ENCODE data around the gene DAPK3. TPM values are rescaled to one million over a fixed set of nuclear protein-coding genes. Genes with fewer than 3 reads are reported as not detected.
A peak's percentile ranks its signal among the peaks of the same experiment; 100 is the strongest.
"Not testable (repeated sequence)": the region's sequence is repeated elsewhere in the genome, so short reads cannot be mapped to it uniquely, and the experiment has no call there.

The DAPK3 gene
- total RNA-seq, 1 donor from 2014 or later = 56.5 TPM

GRCh38 chr19:4007021-4007835, 36.3 kb upstream of the DAPK3 start, which contains the start of gene PIAS4:
Gene PIAS4 (plus strand): TSS chr19:4007736. CDS start chr19:4007761, 25 bp downstream.
- DNase-seq (ENCODE audit: low spot score) = peak; percentile 99

- DNase-seq (ENCODE audit: low spot score) = not testable (repeated sequence)
Measured at GRCh38 chr19:4005436-4005835, 34.5 kb upstream of the DAPK3 start.

DNA sequence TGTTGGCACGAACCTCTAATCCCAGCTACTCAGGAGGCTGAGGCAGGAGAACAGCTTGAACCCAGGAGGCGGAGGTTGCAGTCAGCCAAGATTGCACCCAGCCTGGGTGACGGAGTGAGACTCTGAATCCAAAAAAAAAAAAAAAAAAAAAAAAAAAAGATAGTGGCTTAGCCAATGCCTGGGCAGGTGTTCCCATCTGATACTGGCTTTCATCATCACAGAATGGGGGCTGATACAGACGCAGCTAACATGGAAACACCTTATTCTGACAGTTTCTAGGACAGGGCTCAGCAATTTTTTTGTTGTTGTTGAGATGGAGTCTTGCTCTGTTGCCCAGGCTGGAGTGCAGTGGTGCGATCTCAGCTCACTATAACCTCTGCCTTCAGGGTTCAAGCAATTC, 29.9 kb upstream of the DAPK3 start:
- not testable (repeated sequence) for DNase-seq (ENCODE audit: low spot score)

DNA sequence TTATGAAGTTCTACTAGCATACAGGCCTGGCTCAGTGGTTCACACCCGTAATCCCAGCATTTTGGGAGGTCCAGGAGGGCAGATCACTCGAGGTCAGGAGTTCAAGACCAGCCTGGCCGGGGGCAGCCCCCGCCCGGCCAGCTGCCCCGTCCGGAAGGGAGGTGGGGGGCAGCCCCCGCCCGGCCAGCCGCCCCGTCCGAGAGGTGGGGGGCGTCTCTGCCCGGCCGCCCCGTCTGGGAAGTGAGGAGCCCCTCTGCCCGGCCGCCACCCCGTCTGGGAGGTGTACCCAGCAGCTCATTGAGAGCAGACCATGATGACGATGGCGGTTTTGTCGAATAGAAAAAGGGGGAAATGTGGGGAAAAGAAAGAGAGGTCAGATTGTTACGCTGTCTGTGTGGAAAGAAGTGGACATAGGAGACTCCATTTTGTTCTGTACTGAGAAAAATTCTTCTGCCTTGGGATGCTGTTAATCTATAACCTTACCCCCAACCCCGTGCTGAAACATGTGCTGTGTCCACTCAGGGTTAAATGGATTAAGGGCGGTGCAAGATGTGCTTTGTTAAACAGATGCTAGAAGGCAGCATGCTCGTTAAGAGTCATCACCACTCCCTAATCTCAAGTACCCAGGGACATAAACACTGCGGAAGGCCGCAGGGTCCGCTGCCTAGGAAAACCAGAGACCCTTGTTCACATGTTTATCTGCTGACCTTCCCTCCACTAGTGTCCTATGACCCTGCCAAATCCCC, 27.9 kb upstream of the DAPK3 start:
- DNase-seq (ENCODE audit: low spot score) = not testable (repeated sequence)

DNA sequence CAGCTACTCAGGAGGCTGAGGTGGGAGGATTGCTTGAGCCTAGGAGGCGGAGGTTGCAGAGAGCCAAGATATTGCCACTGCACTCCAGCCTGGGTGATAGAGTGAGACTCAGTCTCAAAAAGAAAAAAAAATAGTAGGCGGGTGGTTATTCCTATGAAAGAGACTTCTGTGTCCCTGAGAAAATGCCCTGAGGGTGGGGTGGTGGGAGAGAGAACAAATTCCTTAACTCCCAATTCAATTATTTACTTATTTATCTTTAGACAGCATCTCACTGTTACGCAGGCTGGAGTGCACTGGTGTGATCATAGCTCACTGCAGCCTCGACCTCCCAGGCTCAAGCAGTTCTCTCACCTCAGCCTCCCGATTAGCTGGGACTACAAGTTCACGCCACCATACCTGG, 24.7 kb upstream of the DAPK3 start:
- DNase-seq (ENCODE audit: low spot score) = no peak

GRCh38 chr19:3990815-3991117, 19.9 kb upstream of the DAPK3 start:
- DNase-seq (ENCODE audit: low spot score) = no peak

DNA sequence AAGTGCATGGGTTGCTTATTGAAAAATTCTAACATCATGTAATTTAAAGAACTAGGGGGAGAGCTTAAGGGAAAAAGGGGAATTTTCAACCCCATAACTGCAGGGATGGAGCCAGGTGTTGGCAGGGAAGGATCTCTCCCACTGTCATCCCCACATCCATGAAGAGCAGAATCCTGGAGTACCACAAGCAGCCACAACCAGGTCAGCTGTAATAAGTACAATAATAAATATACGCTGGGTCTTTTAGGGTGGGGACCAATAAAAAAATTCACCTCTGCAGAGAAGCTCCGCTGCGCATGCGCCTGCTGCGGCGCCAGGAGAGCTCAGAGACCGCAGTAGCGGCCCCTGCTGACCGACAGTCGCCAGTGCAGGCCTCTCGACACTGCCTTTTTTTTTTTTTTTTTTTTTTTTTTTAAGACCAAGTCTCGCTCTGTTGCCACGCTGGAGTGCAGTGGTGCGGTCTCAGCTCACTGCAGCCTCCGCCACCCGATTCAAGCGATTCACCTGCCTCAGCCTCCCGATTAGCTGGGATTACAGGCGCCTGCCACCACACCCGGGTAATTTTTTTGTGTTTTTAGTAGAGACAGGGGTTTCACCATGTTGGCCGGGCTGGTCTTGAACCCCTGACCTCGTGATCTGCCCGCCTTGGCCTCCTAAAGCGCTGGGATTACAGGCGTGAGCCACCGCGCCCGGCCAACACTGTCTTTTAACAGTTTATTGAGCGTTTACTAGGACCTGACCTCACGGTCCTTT, 16.9 kb upstream of the DAPK3 start:
- peak; percentile 94 for DNase-seq (ENCODE audit: low spot score)

DNA sequence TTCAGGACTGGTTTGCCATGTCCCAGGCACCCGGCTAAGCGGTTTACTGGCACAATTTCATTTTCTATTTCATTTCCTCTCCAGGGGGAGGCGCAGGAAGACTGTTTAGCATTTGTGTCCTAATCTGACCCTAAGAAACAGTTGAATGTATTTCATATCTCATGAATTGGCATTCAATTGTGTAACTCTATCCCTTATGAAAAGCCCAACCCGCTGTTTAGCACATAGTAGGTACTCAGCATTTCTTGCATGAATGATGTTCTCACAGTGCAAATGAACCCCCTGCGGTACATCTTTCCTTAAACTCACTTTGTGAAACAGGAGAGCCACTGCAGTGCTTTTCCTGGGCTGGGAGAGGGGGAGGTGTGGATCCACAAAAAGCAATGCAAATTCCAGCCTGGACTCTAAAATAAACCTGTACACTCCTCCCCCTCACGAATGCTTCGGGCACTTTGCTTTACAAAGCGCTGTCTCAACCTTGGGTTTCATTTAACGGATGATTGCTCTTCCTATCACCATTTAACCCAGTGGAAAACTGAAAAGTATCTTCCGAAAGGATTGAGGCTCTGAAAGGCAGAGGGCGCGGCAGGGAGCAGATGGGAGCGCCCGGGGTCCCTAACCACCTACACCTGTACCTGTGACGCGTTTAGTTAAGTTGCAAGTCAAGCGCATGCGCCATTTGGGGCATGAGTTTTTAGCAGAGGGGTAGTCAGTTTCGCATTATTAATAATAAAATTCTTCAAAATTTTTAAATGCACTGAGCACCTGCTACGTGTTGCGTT, 15.6 kb upstream of the DAPK3 start:
- DNase-seq (ENCODE audit: low spot score) = no peak

GRCh38 chr19:3985643-3986259, 14.9 kb upstream of the DAPK3 start:
- no peak for DNase-seq (ENCODE audit: low spot score)

- peak; percentile 98 for DNase-seq (ENCODE audit: low spot score)
Measured at GRCh38 chr19:3984908-3985642, 14.2 kb upstream of the DAPK3 start, which contains the start of gene EEF2. Gene EEF2 (minus strand): TSS chr19:3985463. CDS start chr19:3985380, 83 bp downstream.

- DNase-seq (ENCODE audit: low spot score) = no peak
Measured at GRCh38 chr19:3984584-3984907, 13.6 kb upstream of the DAPK3 start.

DNA sequence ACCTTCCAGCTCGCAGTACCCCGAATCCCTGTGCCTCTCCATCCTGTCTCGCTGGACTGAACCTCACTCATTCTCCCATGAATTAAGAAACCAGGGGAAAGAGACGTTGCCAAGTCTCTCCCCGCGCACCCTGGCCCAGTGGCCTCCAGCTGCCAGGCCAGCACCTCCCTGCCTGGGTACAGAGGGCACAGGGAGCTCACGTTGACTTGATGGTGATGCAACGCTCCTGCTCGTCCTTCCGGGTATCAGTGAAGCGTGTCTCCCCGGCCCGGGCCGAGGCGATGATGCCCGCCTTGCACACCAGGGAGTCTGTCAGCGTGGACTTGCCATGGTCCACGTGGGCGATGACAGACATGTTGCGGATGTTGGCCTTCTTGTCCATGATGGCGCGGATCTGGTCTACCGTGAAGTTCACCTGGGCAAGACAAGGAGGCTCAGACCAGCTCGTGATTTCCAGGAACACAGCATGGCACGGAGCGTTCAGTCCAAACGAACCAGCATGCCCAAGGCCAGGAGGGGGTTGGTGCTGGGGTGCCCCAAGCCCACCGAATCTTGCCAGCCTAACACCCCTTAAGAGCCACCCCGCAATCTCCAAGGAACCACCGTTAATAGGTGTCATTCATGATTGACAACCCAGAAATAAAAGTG, 13.2 kb upstream of the DAPK3 start:
- no peak for DNase-seq (ENCODE audit: low spot score)

- no peak for DNase-seq (ENCODE audit: low spot score)
Measured at GRCh38 chr19:3983542-3983914, 12.6 kb upstream of the DAPK3 start.

DNA sequence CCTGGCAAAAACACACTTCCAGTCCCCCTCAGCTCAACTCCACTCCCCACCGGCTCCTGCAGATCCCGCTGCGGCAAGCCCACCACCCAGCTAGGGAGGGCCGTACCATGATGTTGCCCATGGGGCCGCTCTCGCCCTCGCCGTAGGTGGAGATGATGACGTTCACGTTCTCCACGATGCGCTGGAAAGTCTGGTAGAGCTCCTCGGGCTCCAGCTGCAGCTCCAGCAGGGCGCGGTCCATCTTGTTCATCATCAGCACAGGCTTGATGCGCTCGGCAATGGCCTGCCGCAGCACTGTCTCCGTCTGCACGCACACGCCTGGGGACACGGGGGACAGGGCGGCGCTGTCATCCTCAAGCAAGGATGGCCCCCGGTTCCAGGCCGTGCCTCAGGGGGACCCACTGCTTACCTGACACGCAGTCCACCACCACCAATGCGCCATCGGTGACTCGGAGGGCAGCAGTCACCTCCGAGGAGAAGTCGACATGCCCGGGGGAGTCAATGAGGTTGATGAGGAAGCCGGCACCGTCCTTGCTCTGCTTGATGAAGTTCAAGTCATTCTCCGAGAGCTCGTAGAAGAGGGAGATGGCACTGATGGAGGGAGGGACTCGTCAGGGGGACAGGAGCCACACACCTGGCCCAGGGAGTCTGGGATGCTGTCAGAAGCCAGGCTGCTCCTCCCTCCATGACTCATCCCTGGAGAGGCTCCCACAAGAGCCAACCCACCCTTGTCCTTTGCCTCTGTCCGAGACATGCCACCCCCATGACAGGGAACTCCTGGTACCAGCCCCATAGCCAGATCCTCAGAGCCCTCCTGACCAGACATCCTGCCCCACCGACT, 12.0 kb upstream of the DAPK3 start:
- DNase-seq (ENCODE audit: low spot score) = no peak

DNA sequence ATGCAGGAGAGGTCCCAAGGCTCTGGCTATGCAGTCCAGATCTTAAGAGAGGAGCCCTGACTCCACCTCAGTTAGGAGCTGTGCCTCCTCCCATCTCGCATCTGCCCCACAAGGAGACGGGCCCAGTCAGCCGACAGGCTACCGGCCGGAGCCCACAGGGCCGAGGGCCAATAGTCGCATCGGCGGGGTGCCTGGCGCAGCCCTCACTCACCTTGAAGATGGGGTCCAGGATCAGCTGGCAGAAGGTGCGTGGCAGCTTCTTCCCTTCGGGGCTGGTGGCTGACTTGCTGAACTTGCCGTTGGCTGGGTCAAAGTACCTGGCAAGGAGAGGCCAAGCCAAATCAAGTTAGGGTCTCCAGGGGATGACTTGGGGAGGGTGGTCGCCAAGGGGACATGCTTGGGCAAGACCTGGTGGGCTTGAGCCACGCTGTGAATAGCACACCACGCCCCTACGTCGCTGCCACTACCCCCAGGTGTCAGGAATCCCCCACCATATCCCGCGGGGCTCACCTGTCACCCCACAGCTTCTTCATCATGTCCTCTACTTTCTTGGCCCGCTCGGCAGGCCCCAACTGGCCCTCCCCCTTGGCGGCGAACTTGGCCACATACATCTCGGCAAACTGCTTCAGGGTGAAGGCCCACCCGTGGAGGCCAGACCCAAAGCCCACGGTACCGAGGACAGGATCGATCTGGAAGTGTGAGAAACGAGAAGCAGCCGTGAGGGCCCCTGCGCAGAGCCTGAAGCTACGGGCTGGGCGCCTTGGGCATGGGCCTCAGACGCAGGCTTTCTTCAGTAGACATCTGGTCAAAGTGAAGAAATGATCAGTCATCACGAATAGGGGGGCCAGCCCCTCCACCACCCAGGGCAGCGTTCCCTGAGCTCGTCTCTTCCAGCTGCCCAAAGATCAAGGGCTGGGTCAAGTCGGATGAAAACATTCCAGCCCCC, 11.1 kb upstream of the DAPK3 start:
- DNase-seq (ENCODE audit: low spot score) = no peak

GRCh38 chr19:3981373-3981735, 10.5 kb upstream of the DAPK3 start:
- no peak for DNase-seq (ENCODE audit: low spot score)
